Stimulated activated CD4-positive, alpha-beta T cell treated with anti-CD3 and anti-CD28 coated beads, Interleukin-2, amount 100 ng/mL, for 4 hours (primary cell): ENCODE measurements around the gene PCDHB11.
"Not testable (repeated sequence)": the region's sequence is repeated elsewhere in the genome, so short reads cannot be mapped to it uniquely, and the experiment has no call there.

Experiments used
- DNase-seq: peaks from one replicate; pipeline ENCODE4 v3.0.0-alpha.2; 2020; ENCODE audit warnings: low read depth

Gene PCDHB11

DNA sequence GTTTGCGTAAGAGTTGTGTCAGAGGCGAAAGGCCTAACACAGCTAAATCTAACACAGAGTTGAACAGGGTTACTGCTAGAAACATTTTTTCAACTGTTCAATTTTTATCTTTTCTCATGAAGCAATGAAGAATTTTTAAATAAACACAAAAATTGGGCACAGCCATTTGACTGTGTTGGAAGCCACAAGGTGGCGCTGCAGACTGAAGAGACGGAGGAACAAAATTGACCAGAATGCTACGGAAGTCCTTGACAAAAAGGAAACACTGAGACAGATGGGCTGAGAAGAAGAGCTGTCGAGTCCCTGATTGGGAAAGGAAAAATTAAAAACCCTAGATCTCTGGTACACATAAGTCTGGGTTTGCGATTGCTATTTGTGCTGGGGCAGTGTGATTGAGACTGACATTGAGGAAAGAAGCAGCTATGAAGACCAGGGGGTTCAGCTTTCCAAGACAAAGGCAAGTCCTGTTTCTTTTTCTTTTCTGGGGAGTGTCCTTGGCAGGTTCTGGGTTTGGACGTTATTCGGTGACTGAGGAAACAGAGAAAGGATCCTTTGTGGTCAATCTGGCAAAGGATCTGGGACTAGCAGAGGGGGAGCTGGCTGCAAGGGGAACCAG lies 12.4 kb upstream of the PCDHB11 start, which contains the start of gene PCDHB9:
TSS of gene PCDHB9 (plus strand) at position 265 of the 616 bp plus-strand sequence. CDS start at position 423, 158 bp downstream.
- no peak for DNase-seq

DNA sequence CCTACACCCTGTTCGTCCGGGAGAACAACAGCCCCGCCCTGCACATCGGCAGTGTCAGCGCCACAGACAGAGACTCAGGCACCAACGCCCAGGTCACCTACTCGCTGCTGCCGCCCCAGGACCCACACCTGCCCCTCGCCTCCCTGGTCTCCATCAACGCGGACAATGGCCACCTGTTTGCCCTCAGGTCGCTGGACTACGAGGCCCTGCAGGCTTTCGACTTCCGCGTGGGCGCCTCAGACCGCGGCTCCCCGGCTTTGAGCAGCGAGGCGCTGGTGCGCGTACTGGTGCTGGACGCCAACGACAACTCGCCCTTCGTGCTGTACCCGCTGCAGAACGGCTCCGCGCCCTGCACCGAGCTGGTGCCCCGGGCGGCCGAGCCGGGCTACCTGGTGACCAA lies 10.7 kb upstream of the PCDHB11 start:
- not testable (repeated sequence) for DNase-seq

DNA sequence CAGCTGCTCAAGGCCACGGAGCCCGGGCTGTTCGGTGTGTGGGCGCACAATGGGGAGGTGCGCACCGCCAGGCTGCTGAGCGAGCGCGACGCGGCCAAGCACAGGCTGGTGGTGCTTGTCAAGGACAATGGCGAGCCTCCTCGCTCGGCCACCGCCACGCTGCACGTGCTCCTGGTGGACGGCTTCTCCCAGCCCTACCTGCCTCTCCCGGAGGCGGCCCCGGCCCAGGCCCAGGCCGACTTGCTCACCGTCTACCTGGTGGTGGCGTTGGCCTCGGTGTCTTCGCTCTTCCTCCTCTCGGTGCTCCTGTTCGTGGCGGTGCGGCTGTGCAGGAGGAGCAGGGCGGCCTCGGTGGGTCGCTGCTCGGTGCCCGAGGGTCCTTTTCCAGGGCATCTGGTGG lies 10.3 kb upstream of the PCDHB11 start:
- DNase-seq = not testable (repeated sequence)

DNA sequence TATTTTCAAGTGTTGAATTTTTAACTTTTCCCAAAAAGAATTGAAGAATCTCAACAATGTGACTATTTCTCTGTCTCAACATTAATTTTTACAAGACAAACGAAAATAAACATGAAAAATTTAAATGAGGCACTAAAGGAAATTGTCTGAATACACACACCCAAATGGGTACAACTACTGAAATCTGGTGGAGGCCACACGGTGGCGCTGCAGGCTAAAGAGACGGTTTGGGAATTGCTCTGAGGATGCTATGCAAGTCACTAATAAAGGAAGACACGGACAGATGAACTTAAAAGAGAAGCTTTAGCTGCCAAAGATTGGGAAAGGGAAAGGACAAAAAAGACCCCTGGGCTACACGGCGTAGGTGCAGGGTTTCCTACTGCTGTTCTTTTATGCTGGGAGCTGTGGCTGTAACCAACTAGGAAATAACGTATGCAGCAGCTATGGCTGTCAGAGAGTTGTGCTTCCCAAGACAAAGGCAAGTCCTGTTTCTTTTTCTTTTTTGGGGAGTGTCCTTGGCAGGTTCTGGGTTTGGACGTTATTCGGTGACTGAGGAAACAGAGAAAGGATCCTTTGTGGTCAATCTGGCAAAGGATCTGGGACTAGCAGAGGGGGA lies 7.2 kb upstream of the PCDHB11 start, which contains the start of gene PCDHB10:
TSS of gene PCDHB10 (plus strand) at position 244 of the 616 bp plus-strand sequence. CDS start at position 444, 200 bp downstream.
- DNase-seq = no peak

DNA sequence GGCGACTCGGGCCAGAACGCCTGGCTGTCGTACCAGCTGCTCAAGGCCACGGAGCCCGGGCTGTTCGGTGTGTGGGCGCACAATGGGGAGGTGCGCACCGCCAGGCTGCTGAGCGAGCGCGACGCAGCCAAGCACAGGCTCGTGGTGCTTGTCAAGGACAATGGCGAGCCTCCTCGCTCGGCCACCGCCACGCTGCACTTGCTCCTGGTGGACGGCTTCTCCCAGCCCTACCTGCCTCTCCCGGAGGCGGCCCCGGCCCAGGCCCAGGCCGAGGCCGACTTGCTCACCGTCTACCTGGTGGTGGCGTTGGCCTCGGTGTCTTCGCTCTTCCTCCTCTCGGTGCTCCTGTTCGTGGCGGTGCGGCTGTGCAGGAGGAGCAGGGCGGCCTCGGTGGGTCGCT lies 5.1 kb upstream of the PCDHB11 start:
- DNase-seq = not testable (repeated sequence)

DNA sequence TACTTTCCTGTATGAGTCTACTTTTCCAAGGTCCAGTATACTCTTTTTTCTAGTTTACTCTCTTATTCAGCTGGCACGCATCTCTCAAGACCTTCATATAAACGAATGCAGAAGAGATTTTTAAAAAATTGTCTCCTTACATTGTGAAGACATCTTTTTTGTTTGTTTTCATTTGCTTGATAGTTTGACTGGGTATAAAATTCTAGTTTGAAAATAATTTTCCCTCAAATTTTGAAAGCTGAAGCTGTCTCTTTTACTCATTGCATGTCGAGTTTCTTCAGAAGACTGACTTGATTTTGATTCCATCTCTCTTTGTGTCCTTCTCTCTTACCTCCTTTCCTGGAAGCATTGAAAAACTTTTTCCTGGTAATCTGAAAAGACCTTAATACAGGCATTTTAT lies 3.1 kb upstream of the PCDHB11 start:
- no peak for DNase-seq

DNA sequence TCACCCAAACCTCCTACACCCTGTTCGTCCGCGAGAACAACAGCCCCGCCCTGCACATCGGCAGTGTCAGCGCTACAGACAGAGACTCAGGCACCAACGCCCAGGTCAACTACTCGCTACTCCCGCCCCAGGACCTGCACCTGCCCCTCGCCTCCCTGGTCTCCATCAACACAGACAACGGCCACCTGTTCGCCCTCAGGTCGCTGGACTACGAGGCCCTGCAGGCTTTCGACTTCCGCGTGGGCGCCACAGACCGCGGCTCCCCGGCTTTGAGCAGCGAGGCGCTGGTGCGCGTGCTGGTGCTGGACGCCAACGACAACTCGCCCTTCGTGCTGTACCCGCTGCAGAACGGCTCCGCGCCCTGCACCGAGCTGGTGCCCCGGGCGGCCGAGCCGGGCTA lies 1.7 kb downstream of the PCDHB11 start:
- DNase-seq = not testable (repeated sequence)

DNA sequence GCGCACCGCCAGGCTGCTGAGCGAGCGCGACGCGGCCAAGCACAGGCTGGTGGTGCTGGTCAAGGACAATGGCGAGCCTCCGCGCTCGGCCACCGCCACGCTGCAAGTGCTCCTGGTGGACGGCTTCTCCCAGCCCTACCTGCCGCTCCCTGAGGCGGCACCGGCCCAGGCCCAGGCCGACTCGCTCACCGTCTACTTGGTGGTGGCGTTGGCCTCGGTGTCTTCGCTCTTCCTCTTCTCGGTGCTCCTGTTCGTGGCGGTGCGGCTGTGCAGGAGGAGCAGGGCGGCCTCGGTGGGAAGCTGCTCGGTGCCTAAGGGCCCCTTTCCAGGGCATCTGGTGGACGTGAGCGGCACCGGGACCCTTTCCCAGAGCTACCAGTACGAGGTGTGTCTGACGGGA lies 2.2 kb downstream of the PCDHB11 start:
- DNase-seq = not testable (repeated sequence)

DNA sequence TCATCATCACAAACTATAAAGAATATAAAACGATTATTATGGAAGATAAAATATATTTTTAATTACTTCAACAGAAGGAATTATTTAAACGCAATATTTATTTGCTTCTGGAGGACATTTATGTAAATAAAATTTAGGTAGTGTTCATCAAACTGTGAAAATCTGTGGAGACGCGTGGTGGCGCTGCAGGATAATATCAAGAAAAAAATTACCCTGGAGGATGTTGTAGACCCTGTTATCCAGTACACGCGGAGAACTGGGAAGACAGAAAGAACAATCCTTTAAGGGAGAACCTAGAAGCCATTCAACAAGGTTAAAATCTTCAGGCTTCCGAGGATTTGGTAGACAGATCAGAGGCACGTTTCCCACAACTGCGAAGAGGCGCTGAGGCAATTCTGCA lies 9.1 kb downstream of the PCDHB11 start, which contains the start of gene PCDHB12:
TSS of gene PCDHB12 (plus strand) at position 242 of the 400 bp plus-strand sequence. CDS start 189 bp downstream, outside the sequence.
- DNase-seq = no peak

DNA sequence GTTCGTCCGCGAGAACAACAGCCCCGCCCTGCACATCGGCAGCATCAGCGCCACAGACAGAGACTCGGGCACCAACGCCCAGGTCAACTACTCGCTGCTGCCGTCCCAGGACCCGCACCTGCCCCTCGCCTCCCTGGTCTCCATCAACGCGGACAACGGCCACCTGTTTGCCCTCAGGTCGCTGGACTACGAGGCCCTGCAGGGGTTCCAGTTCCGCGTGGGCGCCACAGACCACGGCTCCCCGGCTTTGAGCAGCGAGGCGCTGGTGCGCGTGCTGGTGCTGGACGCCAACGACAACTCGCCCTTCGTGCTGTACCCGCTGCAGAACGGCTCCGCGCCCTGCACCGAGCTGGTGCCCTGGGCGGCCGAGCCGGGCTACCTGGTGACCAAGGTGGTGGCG lies 10.9 kb downstream of the PCDHB11 start:
- DNase-seq = not testable (repeated sequence)

DNA sequence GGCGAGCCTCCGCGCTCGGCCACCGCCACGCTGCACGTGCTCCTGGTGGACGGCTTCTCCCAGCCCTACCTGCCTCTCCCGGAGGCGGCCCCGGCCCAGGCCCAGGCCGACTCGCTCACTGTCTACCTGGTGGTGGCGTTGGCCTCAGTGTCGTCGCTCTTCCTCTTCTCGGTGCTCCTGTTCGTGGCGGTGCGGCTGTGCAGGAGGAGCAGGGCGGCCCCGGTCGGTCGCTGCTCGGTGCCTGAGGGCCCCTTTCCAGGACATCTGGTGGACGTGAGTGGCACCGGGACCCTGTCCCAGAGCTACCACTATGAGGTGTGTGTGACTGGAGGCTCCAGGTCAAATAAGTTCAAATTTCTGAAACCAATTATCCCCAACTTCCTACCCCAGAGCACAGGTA lies 11.4 kb downstream of the PCDHB11 start:
- not testable (repeated sequence) for DNase-seq

DNA sequence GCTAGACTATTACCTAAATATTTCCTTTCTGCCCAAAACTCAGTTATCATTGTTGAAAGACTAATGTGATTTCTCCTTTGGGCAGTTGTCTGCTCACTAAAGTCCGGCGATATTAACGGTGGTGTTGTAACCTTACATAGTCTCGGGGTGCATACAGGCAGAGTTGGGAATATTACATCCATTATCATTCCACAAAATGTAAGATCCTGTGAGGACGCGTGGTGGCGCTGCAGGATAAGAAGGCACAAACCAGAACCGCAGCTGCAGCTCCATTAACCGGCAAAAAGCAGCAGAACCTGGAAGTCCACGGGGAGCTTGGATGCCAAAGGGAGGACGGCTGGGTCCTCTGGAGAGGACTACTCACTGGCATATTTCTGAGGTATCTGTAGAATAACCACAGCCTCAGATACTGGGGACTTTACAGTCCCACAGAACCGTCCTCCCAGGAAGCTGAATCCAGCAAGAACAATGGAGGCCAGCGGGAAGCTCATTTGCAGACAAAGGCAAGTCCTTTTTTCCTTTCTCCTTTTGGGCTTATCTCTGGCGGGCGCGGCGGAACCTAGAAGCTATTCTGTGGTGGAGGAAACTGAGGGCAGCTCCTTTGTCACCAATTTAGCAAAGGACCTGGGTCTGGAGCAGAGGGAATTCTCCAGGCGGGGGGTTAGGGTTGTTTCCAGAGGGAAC lies 14.4 kb downstream of the PCDHB11 start, which contains the start of gene PCDHB13:
TSS of gene PCDHB13 (plus strand) at position 264 of the 684 bp plus-strand sequence. CDS start at position 469, 205 bp downstream.
- not testable (repeated sequence) for DNase-seq

DNA sequence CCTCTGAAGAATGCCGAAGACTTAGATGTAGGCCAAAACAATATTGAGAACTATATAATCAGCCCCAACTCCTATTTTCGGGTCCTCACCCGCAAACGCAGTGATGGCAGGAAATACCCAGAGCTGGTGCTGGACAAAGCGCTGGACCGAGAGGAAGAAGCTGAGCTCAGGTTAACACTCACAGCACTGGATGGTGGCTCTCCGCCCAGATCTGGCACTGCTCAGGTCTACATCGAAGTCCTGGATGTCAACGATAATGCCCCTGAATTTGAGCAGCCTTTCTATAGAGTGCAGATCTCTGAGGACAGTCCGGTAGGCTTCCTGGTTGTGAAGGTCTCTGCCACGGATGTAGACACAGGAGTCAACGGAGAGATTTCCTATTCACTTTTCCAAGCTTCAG lies 15.2 kb downstream of the PCDHB11 start:
- not testable (repeated sequence) for DNase-seq

DNA sequence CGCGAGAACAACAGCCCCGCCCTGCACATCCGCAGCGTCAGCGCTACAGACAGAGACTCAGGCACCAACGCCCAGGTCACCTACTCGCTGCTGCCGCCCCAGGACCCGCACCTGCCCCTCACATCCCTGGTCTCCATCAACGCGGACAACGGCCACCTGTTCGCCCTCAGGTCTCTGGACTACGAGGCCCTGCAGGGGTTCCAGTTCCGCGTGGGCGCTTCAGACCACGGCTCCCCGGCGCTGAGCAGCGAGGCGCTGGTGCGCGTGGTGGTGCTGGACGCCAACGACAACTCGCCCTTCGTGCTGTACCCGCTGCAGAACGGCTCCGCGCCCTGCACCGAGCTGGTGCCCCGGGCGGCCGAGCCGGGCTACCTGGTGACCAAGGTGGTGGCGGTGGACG lies 16.1 kb downstream of the PCDHB11 start:
- not testable (repeated sequence) for DNase-seq

DNA sequence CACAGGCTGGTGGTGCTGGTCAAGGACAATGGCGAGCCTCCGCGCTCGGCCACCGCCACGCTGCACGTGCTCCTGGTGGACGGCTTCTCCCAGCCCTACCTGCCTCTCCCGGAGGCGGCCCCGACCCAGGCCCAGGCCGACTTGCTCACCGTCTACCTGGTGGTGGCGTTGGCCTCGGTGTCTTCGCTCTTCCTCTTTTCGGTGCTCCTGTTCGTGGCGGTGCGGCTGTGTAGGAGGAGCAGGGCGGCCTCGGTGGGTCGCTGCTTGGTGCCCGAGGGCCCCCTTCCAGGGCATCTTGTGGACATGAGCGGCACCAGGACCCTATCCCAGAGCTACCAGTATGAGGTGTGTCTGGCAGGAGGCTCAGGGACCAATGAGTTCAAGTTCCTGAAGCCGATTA lies 16.6 kb downstream of the PCDHB11 start:
- not testable (repeated sequence) for DNase-seq

DNA sequence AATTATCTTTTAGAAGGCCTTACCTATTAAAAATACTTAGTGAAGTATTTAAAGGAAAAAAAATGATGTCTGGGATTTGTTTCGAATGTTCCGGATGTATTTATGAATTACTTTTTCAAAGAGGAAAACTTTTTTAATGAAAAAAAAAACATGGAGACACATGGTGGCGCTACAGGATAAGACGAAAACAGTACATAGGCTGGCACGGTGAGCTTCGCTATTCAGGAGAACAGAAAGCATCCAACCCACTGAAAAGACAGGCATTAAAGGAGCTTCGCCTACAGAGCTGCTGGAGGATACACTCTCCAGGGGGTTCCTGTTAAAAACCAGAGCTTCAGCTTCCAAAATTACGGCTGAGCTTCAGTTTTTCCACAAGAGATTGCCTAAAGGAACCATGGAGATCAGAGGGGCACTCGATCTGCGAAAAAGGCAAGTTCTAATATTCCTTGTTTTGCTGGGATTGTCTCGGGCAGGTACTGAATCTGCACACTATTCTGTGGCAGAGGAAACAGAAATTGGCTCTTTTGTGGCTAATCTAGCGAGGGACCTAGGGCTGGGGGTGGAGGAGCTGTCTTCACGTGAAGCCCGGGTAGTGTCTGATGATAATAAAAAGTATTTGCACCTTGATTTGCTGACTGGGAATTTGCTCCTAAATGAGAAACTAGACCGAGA lies 23.8 kb downstream of the PCDHB11 start, which contains the start of gene PCDHB14:
TSS of gene PCDHB14 (plus strand) at position 232 of the 672 bp plus-strand sequence. CDS start at position 395, 163 bp downstream.
- DNase-seq = no peak

DNA sequence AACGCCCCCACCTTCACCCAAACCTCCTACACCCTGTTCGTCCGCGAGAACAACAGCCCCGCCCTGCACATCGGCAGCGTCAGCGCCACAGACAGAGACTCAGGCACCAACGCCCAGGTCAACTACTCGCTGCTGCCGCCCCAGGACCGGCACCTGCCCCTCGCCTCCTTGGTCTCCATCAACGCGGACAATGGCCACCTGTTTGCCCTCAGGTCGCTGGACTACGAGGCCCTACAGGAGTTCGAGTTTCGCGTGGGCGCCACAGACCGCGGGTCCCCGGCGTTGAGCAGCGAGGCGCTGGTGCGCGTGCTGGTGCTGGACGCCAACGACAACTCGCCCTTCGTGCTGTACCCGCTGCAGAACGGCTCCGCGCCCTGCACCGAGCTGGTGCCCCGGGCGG lies 25.4 kb downstream of the PCDHB11 start:
- DNase-seq = not testable (repeated sequence)

DNA sequence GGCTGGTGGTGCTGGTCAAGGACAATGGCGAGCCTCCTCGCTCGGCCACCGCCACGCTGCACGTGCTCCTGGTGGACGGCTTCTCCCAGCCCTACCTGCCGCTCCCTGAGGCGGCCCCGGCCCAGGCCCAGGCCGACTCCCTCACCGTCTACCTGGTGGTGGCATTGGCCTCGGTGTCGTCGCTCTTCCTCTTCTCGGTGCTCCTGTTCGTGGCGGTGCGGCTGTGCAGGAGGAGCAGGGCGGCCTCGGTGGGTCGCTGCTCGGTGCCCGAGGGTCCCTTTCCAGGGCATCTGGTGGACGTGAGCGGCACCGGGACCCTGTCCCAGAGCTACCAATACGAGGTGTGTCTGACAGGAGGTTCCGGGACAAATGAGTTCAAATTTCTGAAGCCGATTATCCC lies 26.0 kb downstream of the PCDHB11 start:
- not testable (repeated sequence) for DNase-seq

DNA sequence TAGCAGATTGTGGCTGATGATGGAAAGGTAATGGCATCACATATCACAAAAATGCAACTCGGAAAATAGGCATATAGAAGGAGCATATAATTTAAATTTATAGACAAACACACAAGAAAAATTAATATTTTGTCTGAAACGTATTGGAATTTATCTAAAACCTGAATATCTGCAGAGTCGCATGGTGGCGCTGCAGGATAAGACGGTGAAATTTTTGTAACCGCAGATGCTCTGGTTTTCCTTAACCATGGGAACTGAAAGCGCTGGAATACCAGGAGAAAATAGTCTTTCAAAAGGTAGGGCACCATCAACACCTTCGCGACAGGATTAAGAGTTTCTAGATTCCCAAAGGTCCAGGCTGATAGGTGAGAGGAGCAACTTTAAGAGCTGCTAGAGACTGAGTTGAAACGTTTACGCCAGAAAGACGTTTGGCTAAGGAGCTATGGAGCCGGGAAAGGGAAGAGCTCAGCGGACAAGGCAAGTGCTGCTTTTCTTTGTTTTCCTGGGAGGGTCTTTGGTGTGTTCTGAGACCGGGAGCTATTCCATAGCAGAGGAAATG lies 34.8 kb downstream of the PCDHB11 start:
- no peak for DNase-seq

DNA sequence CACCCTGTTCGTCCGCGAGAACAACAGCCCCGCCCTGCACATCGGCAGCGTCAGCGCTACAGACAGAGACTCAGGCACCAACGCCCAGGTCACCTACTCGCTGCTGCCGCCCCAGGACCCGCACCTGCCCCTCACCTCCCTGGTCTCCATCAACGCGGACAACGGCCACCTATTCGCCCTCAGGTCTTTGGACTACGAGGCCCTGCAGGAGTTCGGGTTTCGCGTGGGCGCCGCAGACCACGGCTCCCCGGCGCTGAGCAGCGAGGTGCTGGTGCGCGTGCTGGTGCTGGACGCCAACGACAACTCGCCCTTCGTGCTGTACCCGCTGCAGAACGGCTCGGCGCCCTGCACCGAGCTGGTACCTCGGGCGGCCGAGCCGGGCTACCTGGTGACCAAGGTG lies 36.5 kb downstream of the PCDHB11 start:
- not testable (repeated sequence) for DNase-seq

DNA sequence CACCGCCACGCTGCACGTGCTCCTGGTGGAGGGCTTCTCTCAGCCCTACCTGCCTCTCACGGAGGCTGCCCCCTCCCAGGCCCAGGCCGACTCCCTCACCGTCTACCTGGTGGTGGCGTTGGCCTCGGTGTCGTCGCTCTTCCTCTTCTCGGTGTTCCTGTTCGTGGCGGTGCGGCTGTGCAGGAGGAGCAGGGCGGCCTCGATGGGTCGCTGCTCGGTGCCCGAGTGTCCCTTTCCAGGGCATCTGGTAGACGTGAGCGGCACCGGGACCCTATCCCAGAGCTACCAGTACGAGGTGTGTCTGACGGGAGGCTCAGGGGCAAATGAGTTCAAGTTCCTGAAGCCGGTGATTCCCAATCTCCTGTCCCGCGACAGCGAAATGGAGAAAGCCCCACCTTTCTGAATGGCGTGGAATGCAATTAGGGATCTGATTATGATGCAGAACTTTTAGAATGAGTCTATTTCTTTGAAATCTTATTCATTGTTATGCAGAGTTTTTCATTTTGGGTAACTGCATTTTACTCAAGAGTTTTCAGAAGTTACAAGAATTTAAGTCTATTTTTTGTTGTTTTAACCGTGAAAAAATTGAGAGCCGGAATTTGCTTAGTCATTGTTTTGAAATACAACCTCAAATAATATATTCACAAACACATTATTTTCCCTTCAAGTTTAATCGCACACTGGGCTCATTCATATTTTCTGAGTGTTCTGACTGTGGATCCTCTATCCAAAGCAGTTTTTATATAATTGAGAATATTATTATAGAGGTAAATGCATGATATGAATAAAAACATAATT lies 37.3 kb downstream of the PCDHB11 start:
- no peak for DNase-seq
